HepG2 (cell line): ENCODE measurements around the gene LPO.

Source experiments
- TBP ChIP-seq: sonication (generic); formaldehyde crosslinking; IDR thresholded peaks from 2 replicates; pipeline ENCODE4 v1.5.0; 2020; ENCODE audit warnings: missing genetic modification reagents
- TF ChIP-seq, protein P1 (sequence below): IDR thresholded peaks from 2 replicates; pipeline ENCODE4 v1.6.1; 2016; ENCODE audit warnings: control low read depth
- TF ChIP-seq, protein P2 (sequence below): sonication (generic); formaldehyde crosslinking; IDR thresholded peaks from 2 replicates; pipeline ENCODE4 v1.5.0; 2020; ENCODE audit warnings: mild to moderate bottlenecking, missing genetic modification reagents, moderate library complexity

DNA sequence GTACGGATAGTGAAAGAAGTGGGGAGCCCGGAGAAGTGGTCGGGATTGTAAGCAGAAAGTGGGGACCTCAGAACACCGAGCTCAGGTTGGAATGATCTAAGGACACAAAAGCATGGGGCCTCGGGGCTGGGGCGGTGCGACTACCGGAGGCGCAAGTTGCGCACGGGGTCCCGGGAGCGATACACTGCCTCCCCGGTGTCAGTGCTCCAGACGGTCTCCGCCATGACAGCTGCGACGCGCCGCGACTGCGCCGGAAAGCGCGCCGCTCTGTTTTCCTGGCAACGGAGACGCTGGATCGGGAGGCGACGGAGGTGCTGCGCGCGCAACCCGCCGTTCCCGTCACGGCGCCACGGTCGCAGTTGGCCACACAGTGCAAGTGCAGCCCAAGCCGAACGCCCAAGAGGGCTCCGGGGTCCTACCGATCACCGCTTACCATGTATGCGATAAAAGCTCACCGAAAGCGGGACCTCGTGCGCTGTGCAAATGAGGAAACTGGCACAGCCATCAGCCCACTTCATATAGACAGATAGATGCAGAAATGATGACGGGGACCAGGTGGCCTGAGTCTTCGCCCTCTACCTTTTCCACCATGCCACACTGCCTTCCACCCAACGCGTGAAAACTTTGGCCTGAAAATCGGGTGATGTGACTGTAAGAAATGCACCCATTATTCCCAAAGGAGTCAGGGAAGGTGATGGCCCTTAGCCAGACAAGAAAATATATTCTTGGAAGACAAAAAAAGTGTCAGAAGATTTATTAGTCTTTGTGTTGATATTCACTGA is 19.2 kb upstream of the LPO start, which contains the start of gene MKS1:
- TF ChIP-seq, protein P1, sequence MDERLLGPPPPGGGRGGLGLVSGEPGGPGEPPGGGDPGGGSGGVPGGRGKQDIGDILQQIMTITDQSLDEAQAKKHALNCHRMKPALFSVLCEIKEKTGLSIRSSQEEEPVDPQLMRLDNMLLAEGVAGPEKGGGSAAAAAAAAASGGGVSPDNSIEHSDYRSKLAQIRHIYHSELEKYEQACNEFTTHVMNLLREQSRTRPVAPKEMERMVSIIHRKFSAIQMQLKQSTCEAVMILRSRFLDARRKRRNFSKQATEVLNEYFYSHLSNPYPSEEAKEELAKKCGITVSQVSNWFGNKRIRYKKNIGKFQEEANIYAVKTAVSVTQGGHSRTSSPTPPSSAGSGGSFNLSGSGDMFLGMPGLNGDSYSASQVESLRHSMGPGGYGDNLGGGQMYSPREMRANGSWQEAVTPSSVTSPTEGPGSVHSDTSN (CRISPR knock-in tag) = no peak
- TF ChIP-seq, protein P2, sequence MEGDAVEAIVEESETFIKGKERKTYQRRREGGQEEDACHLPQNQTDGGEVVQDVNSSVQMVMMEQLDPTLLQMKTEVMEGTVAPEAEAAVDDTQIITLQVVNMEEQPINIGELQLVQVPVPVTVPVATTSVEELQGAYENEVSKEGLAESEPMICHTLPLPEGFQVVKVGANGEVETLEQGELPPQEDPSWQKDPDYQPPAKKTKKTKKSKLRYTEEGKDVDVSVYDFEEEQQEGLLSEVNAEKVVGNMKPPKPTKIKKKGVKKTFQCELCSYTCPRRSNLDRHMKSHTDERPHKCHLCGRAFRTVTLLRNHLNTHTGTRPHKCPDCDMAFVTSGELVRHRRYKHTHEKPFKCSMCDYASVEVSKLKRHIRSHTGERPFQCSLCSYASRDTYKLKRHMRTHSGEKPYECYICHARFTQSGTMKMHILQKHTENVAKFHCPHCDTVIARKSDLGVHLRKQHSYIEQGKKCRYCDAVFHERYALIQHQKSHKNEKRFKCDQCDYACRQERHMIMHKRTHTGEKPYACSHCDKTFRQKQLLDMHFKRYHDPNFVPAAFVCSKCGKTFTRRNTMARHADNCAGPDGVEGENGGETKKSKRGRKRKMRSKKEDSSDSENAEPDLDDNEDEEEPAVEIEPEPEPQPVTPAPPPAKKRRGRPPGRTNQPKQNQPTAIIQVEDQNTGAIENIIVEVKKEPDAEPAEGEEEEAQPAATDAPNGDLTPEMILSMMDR (CRISPR knock-in tag) = peak; percentile 88
- TF ChIP-seq TBP (CRISPR knock-in tag) = 0 out of 2 replicates have a peak, but pooled peaks have one; percentile 40
